ENCODE results near the gene MMRN2.
"Not testable (repeated sequence)": the region's sequence is repeated elsewhere in the genome, so short reads cannot be mapped to it uniquely, and the experiment has no call there.

Gene MMRN2

GRCh38 chr10:86957471-86958115 lies at the start of gene MMRN2:
TSS of gene MMRN2 (minus strand) at chr10:86957615. CDS start at chr10:86957541, 74 bp downstream.
- H3K4me3 ChIP-seq (ENCODE audit: low read depth, low read length) = no peak within 1 kb of the TSS
- DNase-seq (ENCODE audit: low read depth) = no peak
- no peak for TF ChIP-seq CTCF (IDR thresholded peaks at IDR 0.05; ENCODE audit: insufficient read depth, low read depth, low read length, missing control alignments)

- not testable (repeated sequence) for H3K4me3 ChIP-seq (ENCODE audit: low read depth, low read length); DNase-seq (ENCODE audit: low read depth)
Observed at GRCh38 chr10:87007124-87007523, 49.7 kb upstream of the MMRN2 start.

GRCh38 chr10:87000491-87000890 lies 43.1 kb upstream of the MMRN2 start:
- no peak for DNase-seq (ENCODE audit: low read depth)
- TF ChIP-seq CTCF (IDR thresholded peaks at IDR 0.05; ENCODE audit: insufficient read depth, low read depth, low read length, missing control alignments) = no peak
- H3K4me3 ChIP-seq (ENCODE audit: low read depth, low read length) = no peak overlapping the region

- not testable (repeated sequence) for DNase-seq (ENCODE audit: low read depth)
Observed at GRCh38 chr10:86999802-87000403, 42.5 kb upstream of the MMRN2 start.

GRCh38 chr10:86992929-86993328 lies 35.5 kb upstream of the MMRN2 start:
- no peak for DNase-seq (ENCODE audit: low read depth)
- TF ChIP-seq CTCF (IDR thresholded peaks at IDR 0.05; ENCODE audit: insufficient read depth, low read depth, low read length, missing control alignments) = no peak
- H3K4me3 ChIP-seq (ENCODE audit: low read depth, low read length) = no peak overlapping the region

More at GRCh38 chr10:86999802-87000403, 42.5 kb upstream of the MMRN2 start:
- H3K4me3 ChIP-seq (ENCODE audit: low read depth, low read length) = not testable (repeated sequence)

GRCh38 chr10:86992456-86992855 lies 35.0 kb upstream of the MMRN2 start:
- no peak for TF ChIP-seq CTCF (IDR thresholded peaks at IDR 0.05; ENCODE audit: insufficient read depth, low read depth, low read length, missing control alignments)
- no peak overlapping the region for H3K4me3 ChIP-seq (ENCODE audit: low read depth, low read length)
- no peak for DNase-seq (ENCODE audit: low read depth)

GRCh38 chr10:86991362-86991761 lies 33.9 kb upstream of the MMRN2 start:
- DNase-seq (ENCODE audit: low read depth); H3K4me3 ChIP-seq (ENCODE audit: low read depth, low read length): not testable (repeated sequence)

GRCh38 chr10:86988520-86988919 lies 31.1 kb upstream of the MMRN2 start:
- DNase-seq (ENCODE audit: low read depth) = no peak
- no peak overlapping the region for H3K4me3 ChIP-seq (ENCODE audit: low read depth, low read length)

GRCh38 chr10:86984498-86984897 lies 27.1 kb upstream of the MMRN2 start:
- DNase-seq (ENCODE audit: low read depth); H3K4me3 ChIP-seq (ENCODE audit: low read depth, low read length): not testable (repeated sequence)

More at GRCh38 chr10:86988520-86988919, 31.1 kb upstream of the MMRN2 start:
- TF ChIP-seq CTCF (IDR thresholded peaks at IDR 0.05; ENCODE audit: insufficient read depth, low read depth, low read length, missing control alignments) = no peak

All from GM12865 (cell line).